GM12878 (cell line): Measurements from ENCODE around the gene FLT4. TPM values are rescaled to one million over a fixed set of nuclear protein-coding genes. Genes with fewer than 3 reads are reported as not detected.

Experiments
- ATAC-seq: fragments of 200-7000 bp; cut with Tn5 transposase; 3 replicates; pipeline ENCODE4 v1.9.1; 2020; ENCODE audit warnings: mild to moderate bottlenecking, moderate library complexity
- BruUV-seq: library from RNA; stranded (reverse); fragments of 400-500 nt; replicated peaks from 2 replicates; lab custom pipeline; 2021; lab: Mats Ljungman, UMichigan
- CTCF ChIA-PET: fragments of 300-600 bp; sonication (Branson Sonifier 250); formaldehyde crosslinking; extraction: SDS; loops from one replicate; lab custom pipeline; 2021; ENCODE audit warnings: inconsistent platforms; lab: Yijun Ruan, JAX
- POLR2A ChIA-PET: fragments of 350-600 bp; formaldehyde crosslinking; extraction: SDS; loops from one replicate; lab custom pipeline; 2021; ENCODE audit warnings: inconsistent platforms; lab: Charles Lee
- RAD21 ChIA-PET: fragments of 300-600 bp; sonication (Branson Sonifier 250); formaldehyde crosslinking; loops from one replicate; lab custom pipeline; 2023; ENCODE audit warnings: antibody characterized with exemption; ENCODE audit not compliant: unreplicated experiment; lab: Charles Lee
- SMC1A ChIA-PET: fragments of 300-600 bp; sonication (Branson Sonifier 250); formaldehyde crosslinking; loops from one replicate; lab custom pipeline; 2023; ENCODE audit not compliant: unreplicated experiment, uncharacterized antibody; lab: Charles Lee
- DNase-seq: peaks from one replicate; pipeline ENCODE4 v3.0.0-alpha.2; 2011; ENCODE audit warnings: low read depth, low spot score
- FAIRE-seq: peaks from 3 replicates; lab custom pipeline; 2011; peaks lifted over from hg19 to GRCh38; lab: Jason Lieb, UNC
- H2AFZ ChIP-seq: 2 replicates; pipeline ENCODE4 v1.6.0; 2011; ENCODE audit warnings: low read depth, low read length, control low read depth; ENCODE audit not compliant: control insufficient read depth
- H3K27ac ChIP-seq: 2 replicates; pipeline ENCODE4 v1.5.1; 2011; ENCODE audit warnings: control low read depth; ENCODE audit not compliant: control insufficient read depth, insufficient read depth
- H3K27me3 ChIP-seq, 2 experiments: replicated peaks in 1 of 2; 2 replicates each; pipeline versions ENCODE4 v1.6.0 to v1.6.1; 2011; ENCODE audit warnings: low read length in 1 of 2; ENCODE audit not compliant: control insufficient read depth in 2 of 2, insufficient read depth in 2 of 2
- H3K36me3 ChIP-seq, 2 experiments: 2 replicates each; pipeline ENCODE4 v1.5.1; 2011; ENCODE audit warnings: low read length in 1 of 2; ENCODE audit not compliant: control insufficient read depth in 2 of 2, insufficient read depth in 2 of 2
- H3K4me1 ChIP-seq: 2 replicates; pipeline ENCODE4 v1.6.1; 2011; ENCODE audit warnings: mild to moderate bottlenecking, low read length, moderate library complexity, mixed read lengths; ENCODE audit not compliant: control insufficient read depth, insufficient read depth
- H3K4me2 ChIP-seq: 2 replicates; pipeline ENCODE4 v1.6.0; 2011; ENCODE audit warnings: control low read depth; ENCODE audit not compliant: control insufficient read depth, insufficient read depth
- H3K4me3 ChIP-seq: fragments of 200-600 bp; sonication (generic); 2 replicates; pipeline ENCODE4 v1.5.1; 2016
- H3K79me2 ChIP-seq: 2 replicates; pipeline ENCODE4 v1.6.0; 2011; ENCODE audit warnings: low read length; ENCODE audit not compliant: control insufficient read depth, insufficient read depth
- H3K9ac ChIP-seq: 2 replicates; pipeline ENCODE4 v1.8.0; 2011; ENCODE audit warnings: low read length, control low read depth, mixed read lengths; ENCODE audit not compliant: control insufficient read depth, insufficient read depth
- H3K9me3 ChIP-seq: replicated peaks from 3 replicates; pipeline ENCODE4 v1.5.1; 2011; ENCODE audit warnings: mild to moderate bottlenecking, low read length; ENCODE audit not compliant: control insufficient read depth, insufficient read depth
- H4K20me1 ChIP-seq: 2 replicates; pipeline ENCODE4 v1.6.0; 2011; ENCODE audit not compliant: control insufficient read depth, insufficient read depth
- CEBPB ChIP-seq, 2 experiments: fragments of 150-350 bp in 1 of 2; IDR thresholded peaks; 2 replicates each; pipeline ENCODE4 v1.6.1; 2012 to 2014; ENCODE audit warnings: low read depth in 2 of 2, low read length in 2 of 2, borderline replicate concordance in 1 of 2, inconsistent platforms in 1 of 2
- E2F4 ChIP-seq: IDR thresholded peaks from 2 replicates; pipeline ENCODE4 v1.6.1; 2012; ENCODE audit warnings: low read depth, low read length, improper control_type of control experiment
- ETV6 ChIP-seq, 2 experiments: fragments of 450-650 bp in 1 of 2; IDR thresholded peaks in 1 of 2; conservative IDR thresholded peaks in 1 of 2; 2 replicates each; pipeline ENCODE4 v1.6.1; 2014; ENCODE audit warnings: antibody characterized with exemption in 1 of 2, borderline replicate concordance in 1 of 2, low read depth in 1 of 2, mild to moderate bottlenecking in 1 of 2, moderate library complexity in 1 of 2
- IKZF1 ChIP-seq: fragments of 450-650 bp; conservative IDR thresholded peaks from 2 replicates; pipeline ENCODE4 v1.6.1; 2017; ENCODE audit warnings: antibody characterized with exemption, mild to moderate bottlenecking
- MTA3 ChIP-seq: IDR thresholded peaks from 2 replicates; pipeline ENCODE4 v1.6.1; 2012; ENCODE audit warnings: low read length, inconsistent platforms, borderline replicate concordance
- NBN ChIP-seq: fragments of 450-650 bp; IDR thresholded peaks from 2 replicates; pipeline ENCODE4 v1.6.1; 2016
- NR2C1 ChIP-seq: fragments of 450-650 bp; IDR thresholded peaks from 2 replicates; pipeline ENCODE4 v1.6.1; 2017; ENCODE audit warnings: antibody characterized with exemption, mild to moderate bottlenecking, moderate library complexity
- RB1 ChIP-seq: fragments of 450-650 bp; formaldehyde crosslinking; IDR thresholded peaks from 2 replicates; pipeline ENCODE4 v1.6.1; 2017; ENCODE audit warnings: mild to moderate bottlenecking, borderline replicate concordance
- SPI1 ChIP-seq: IDR thresholded peaks from 2 replicates; pipeline ENCODE4 v1.6.1; 2011; ENCODE audit warnings: low read depth, mild to moderate bottlenecking, low read length, moderate library complexity, borderline replicate concordance; ENCODE audit not compliant: insufficient read depth
- TCF3 ChIP-seq: IDR thresholded peaks from 2 replicates; pipeline ENCODE4 v1.6.1; 2012; ENCODE audit warnings: low read depth, mild to moderate bottlenecking, low read length, borderline replicate concordance; ENCODE audit not compliant: insufficient read depth
- WGBS: methylation state at CpG from one replicate; pipeline ENCODE4 v1.1.6; 2016; ENCODE audit warnings: low lambda C conversion rate; ENCODE audit not compliant: insufficient replicate concordance, insufficient coverage; ENCODE audit errors: missing lambda C conversion rate; 5-methylcytosine and 5-hydroxymethylcytosine counted together
- in situ Hi-C: fragments of 300-500 bp; cut with MboI; formaldehyde crosslinking; loops from 9 replicates; pipeline ENCODE4 v1.14.3; 2018; ENCODE audit warnings: mixed read lengths
- intact Hi-C: fragments of 100-400 bp; cut with micrococcal nuclease; formaldehyde crosslinking; loops from one replicate; pipeline ENCODE4 v1.14.2; 2022; ENCODE audit not compliant: unreplicated experiment
- polyA plus RNA-seq, 11 experiments: library from polyadenylated mRNA; depleted of rRNA in 4 of 11; unstranded in 6 of 11; stranded (reverse) in 5 of 11; fragments of >200 nt; fragmentation: Nextera tagmentation in 4 of 11; fragmentation: Illumina TruSeq in 1 of 11; extraction: Ambion mirVana in 4 of 11; extraction: Trizol in 1 of 11; gene quantifications; 1 replicate in 1 of 11; 2 replicates in 10 of 11; pipeline versions ENCODE4 v1.2.1 to v1.2.3, GENCODE V29; 2011 to 2016; ENCODE audit warnings: inconsistent platforms in 2 of 11, missing spikeins in 2 of 11, low read depth in 1 of 11
- total RNA-seq, 4 experiments: library from RNA; depleted of rRNA in 3 of 4; stranded (reverse); fragments of >200 nt in 3 of 4; fragmentation: Illumina TruSeq in 1 of 4; extraction: Trizol in 1 of 4; gene quantifications; 2 replicates each; pipeline versions ENCODE4 v1.2.1 to v1.2.3, GENCODE V29; 2013 to 2021

Gene FLT4
- total and polyA plus RNA-seq, 10 of the 15 experiments (the other 5 are each of a cell fraction or from before 2014, with no cell fraction given), result 0.18 TPM; not detected in 9

GRCh38 chr5:180622910-180623309, 26.5 kb downstream of the FLT4 start:
- Histone ChIP-seq H3K4me3 (no peak overlapping the region), H3K9me3 (no peaks in the 10 kb centered on the region), H3K79me2 (no peaks in the 10 kb centered on the region), H3K4me1 (no peaks in the 10 kb centered on the region), H3K27ac (no peak overlapping the region), H3K36me3 (no peaks in the 10 kb centered on the region), H3K27me3 (no peaks in the 10 kb centered on the region; a peak in 2 of 4 replicates), H3K4me2 (no peak overlapping the region), H2AFZ (no peak overlapping the region), H4K20me1 (no peaks in the 10 kb centered on the region), H3K9ac (no peak overlapping the region)
- ChIA-PET CTCF (no interaction called here), RAD21 (no interaction called here), SMC1A (no interaction called here), POLR2A (no interaction called here)
- 20% methylated on average over 6 of the region's 6 CpGs for WGBS
- no TSS peak for BruUV-seq
- DNase-seq, result no peak
- intact Hi-C loops (no loop called here), in situ Hi-C loops (no loop called here)
- no peak for FAIRE-seq
- ATAC-seq, result no peak
- TF ChIP-seq TCF3 (no peak), E2F4 (no peak), RB1 (no peak), MTA3 (no peak), NBN (no peak), SPI1 (no peak), NR2C1 (no peak), ETV6 (conservative IDR thresholded peaks at IDR 0.05 in 1 of 2, IDR thresholded peaks at IDR 0.05 in 1 of 2; ENCODE audit: borderline replicate concordance in 1 of 2, low read depth in 1 of 2) (no peak), CEBPB (IDR thresholded peaks at IDR 0.05; ENCODE audit: borderline replicate concordance in 1 of 2, low read depth in 2 of 2, low read length in 2 of 2) (no peak), IKZF1 (no peak)
